ENCODE data around the gene FAM168A. TPM values are rescaled to one million over a fixed set of nuclear protein-coding genes. Genes with fewer than 3 reads are reported as not detected.

FAM168A gene
- total and polyA plus RNA-seq, 2 donors (not counting 1 experiment from before 2014, with no cell fraction given), result 16.3 to 23.8 TPM

DNA sequence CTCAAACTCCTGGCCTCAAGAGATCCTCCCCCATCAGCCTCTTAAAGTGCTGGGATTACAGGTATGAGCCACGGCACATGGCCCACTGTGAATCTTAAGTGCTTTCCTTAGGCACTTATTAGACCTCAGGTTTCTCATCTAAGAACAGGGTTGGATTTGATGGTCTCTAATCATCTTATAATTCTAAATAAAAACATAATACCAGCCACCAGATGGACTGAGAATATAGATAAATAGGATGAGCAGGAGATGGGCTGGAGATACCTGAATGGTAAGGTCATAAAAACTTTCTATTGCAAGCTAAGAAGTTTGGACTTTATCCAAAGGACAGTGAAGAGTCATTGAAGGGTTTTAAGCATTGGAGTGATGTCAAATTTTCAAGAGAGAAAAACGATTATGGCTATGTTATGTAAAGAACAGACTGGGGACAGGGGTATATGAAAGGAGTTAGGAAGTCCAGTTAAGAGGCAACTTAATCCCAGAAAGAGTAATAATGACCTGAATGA is 136.5 kb downstream of the FAM168A start:
- no peaks in the 10 kb centered on the region for H3K79me2 ChIP-seq (ENCODE audit: control insufficient read depth, insufficient read depth, low read length)
- H2AFZ ChIP-seq (ENCODE audit: low read length), result no peak overlapping the region
- no peaks in the 10 kb centered on the region for H3K9me3 ChIP-seq (ENCODE audit: control insufficient read depth, insufficient read depth, low read depth, low read length)
- H3K27me3 ChIP-seq (ENCODE audit: control insufficient read depth, insufficient read depth, low read length), result no peaks in the 10 kb centered on the region
- H3K4me3 ChIP-seq (replicated peaks in 1 of 4; ENCODE audit: control extremely low read depth in 1 of 4, insufficient read depth in 1 of 4, low read depth in 3 of 4, low read length in 4 of 4), result no peak overlapping the region
- H3K4me2 ChIP-seq (ENCODE audit: extremely low read depth, insufficient read depth, low read length), result no peak overlapping the region
- H3K4me1 ChIP-seq (ENCODE audit: control insufficient read depth, extremely low read depth, insufficient read depth, low read length), result no peaks in the 10 kb centered on the region
- H4K20me1 ChIP-seq (ENCODE audit: control insufficient read depth, extremely low read depth, insufficient read depth, low read length), result no peaks in the 10 kb centered on the region
- DNase-seq (ENCODE audit: low read depth in 2 of 2), result no peak
- TF ChIP-seq EZH2 (IDR thresholded peaks at IDR 0.05; ENCODE audit: low read length, missing control alignments), result no peak
- TF ChIP-seq, protein P1, sequence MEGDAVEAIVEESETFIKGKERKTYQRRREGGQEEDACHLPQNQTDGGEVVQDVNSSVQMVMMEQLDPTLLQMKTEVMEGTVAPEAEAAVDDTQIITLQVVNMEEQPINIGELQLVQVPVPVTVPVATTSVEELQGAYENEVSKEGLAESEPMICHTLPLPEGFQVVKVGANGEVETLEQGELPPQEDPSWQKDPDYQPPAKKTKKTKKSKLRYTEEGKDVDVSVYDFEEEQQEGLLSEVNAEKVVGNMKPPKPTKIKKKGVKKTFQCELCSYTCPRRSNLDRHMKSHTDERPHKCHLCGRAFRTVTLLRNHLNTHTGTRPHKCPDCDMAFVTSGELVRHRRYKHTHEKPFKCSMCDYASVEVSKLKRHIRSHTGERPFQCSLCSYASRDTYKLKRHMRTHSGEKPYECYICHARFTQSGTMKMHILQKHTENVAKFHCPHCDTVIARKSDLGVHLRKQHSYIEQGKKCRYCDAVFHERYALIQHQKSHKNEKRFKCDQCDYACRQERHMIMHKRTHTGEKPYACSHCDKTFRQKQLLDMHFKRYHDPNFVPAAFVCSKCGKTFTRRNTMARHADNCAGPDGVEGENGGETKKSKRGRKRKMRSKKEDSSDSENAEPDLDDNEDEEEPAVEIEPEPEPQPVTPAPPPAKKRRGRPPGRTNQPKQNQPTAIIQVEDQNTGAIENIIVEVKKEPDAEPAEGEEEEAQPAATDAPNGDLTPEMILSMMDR (conservative IDR thresholded peaks at IDR 0.05 in 1 of 2, IDR thresholded peaks at IDR 0.05 in 1 of 2; ENCODE audit: low read depth in 1 of 2, low read length in 2 of 2), result no peak
- H3K9ac ChIP-seq (ENCODE audit: insufficient read depth, low read length), result no peak overlapping the region
- H3K36me3 ChIP-seq (ENCODE audit: control insufficient read depth, insufficient read depth, low read length), result no peaks in the 10 kb centered on the region
- no peak overlapping the region for H3K27ac ChIP-seq (ENCODE audit: insufficient read depth, low read length)

- Histone ChIP-seq H3K79me2 (ENCODE audit: control insufficient read depth, insufficient read depth, low read length) (no peaks in the 10 kb centered on the region), H4K20me1 (ENCODE audit: control insufficient read depth, extremely low read depth, insufficient read depth, low read length) (no peaks in the 10 kb centered on the region), H2AFZ (ENCODE audit: low read length) (no peak overlapping the region), H3K27ac (ENCODE audit: insufficient read depth, low read length) (no peak overlapping the region), H3K9ac (ENCODE audit: insufficient read depth, low read length) (no peak overlapping the region), H3K4me1 (ENCODE audit: control insufficient read depth, extremely low read depth, insufficient read depth, low read length) (no peaks in the 10 kb centered on the region), H3K36me3 (ENCODE audit: control insufficient read depth, insufficient read depth, low read length) (no peaks in the 10 kb centered on the region), H3K4me3 (replicated peaks in 1 of 4; ENCODE audit: control extremely low read depth in 1 of 4, insufficient read depth in 1 of 4, low read depth in 3 of 4, low read length in 4 of 4) (no peak overlapping the region), H3K4me2 (ENCODE audit: extremely low read depth, insufficient read depth, low read length) (no peak overlapping the region), H3K27me3 (ENCODE audit: control insufficient read depth, insufficient read depth, low read length) (no peaks in the 10 kb centered on the region), H3K9me3 (ENCODE audit: control insufficient read depth, insufficient read depth, low read depth, low read length) (no peaks in the 10 kb centered on the region)
- TF ChIP-seq, protein P1 (conservative IDR thresholded peaks at IDR 0.05 in 1 of 2, IDR thresholded peaks at IDR 0.05 in 1 of 2; ENCODE audit: low read depth in 1 of 2, low read length in 2 of 2), result no peak
- TF ChIP-seq EZH2 (IDR thresholded peaks at IDR 0.05; ENCODE audit: low read length, missing control alignments), result no peak
- no peak for DNase-seq (ENCODE audit: low read depth in 2 of 2)
Observed at GRCh38 chr11:73458201-73458600, 139.7 kb downstream of the FAM168A start.

GRCh38 chr11:73454987-73455386 is 142.9 kb downstream of the FAM168A start:
- H3K27me3 ChIP-seq (ENCODE audit: control insufficient read depth, insufficient read depth, low read length), result no peaks in the 10 kb centered on the region
- H3K9ac ChIP-seq (ENCODE audit: insufficient read depth, low read length), result no peak overlapping the region
- H3K79me2 ChIP-seq (ENCODE audit: control insufficient read depth, insufficient read depth, low read length), result no peaks in the 10 kb centered on the region
- H3K9me3 ChIP-seq (ENCODE audit: control insufficient read depth, insufficient read depth, low read depth, low read length), result no peaks in the 10 kb centered on the region
- H4K20me1 ChIP-seq (ENCODE audit: control insufficient read depth, extremely low read depth, insufficient read depth, low read length), result no peaks in the 10 kb centered on the region
- TF ChIP-seq, protein P1 (conservative IDR thresholded peaks at IDR 0.05 in 1 of 2, IDR thresholded peaks at IDR 0.05 in 1 of 2; ENCODE audit: low read depth in 1 of 2, low read length in 2 of 2), result no peak
- TF ChIP-seq EZH2 (IDR thresholded peaks at IDR 0.05; ENCODE audit: low read length, missing control alignments), result no peak
- no peak overlapping the region for H2AFZ ChIP-seq (ENCODE audit: low read length)
- H3K27ac ChIP-seq (ENCODE audit: insufficient read depth, low read length), result no peak overlapping the region
- no peak overlapping the region for H3K4me3 ChIP-seq (replicated peaks in 1 of 4; ENCODE audit: control extremely low read depth in 1 of 4, insufficient read depth in 1 of 4, low read depth in 3 of 4, low read length in 4 of 4)
- no peak overlapping the region for H3K4me2 ChIP-seq (ENCODE audit: extremely low read depth, insufficient read depth, low read length)
- no peaks in the 10 kb centered on the region for H3K36me3 ChIP-seq (ENCODE audit: control insufficient read depth, insufficient read depth, low read length)
- H3K4me1 ChIP-seq (ENCODE audit: control insufficient read depth, extremely low read depth, insufficient read depth, low read length), result no peaks in the 10 kb centered on the region
- no peak for DNase-seq (ENCODE audit: low read depth in 2 of 2)
